DMS53 (cell line): ENCODE results near the gene CTBS.
"Not testable (repeated sequence)": the region's sequence is repeated elsewhere in the genome, so short reads cannot be mapped to it uniquely, and the experiment has no call there.

ENCODE experiments used
- DNase-seq: peaks from one replicate; lab custom pipeline; 2025; lab: John Stamatoyannopoulos, UW

Gene CTBS

DNA sequence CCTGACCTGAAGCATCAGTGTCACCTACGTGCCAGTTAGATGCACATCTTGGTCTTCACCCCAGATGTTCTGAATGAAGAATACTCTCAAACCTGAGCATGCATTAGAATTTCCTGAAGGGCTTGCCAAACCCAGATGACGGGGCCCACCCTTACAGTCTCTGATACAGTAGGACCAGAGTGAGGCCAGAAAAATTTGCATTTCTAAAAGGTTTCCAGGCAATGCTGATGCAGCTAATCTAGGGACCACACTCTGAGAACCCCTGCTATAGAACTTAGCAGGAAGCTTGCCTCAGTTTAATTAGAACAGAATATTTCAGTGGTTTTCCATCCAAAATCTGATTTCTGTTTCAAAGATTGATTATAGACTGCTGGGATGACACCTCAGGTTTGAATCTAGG lies 9.9 kb upstream of the CTBS start:
- DNase-seq, result no peak

GRCh38 chr1:84583648-84584047 lies 9.4 kb upstream of the CTBS start:
- no peak for DNase-seq

DNA sequence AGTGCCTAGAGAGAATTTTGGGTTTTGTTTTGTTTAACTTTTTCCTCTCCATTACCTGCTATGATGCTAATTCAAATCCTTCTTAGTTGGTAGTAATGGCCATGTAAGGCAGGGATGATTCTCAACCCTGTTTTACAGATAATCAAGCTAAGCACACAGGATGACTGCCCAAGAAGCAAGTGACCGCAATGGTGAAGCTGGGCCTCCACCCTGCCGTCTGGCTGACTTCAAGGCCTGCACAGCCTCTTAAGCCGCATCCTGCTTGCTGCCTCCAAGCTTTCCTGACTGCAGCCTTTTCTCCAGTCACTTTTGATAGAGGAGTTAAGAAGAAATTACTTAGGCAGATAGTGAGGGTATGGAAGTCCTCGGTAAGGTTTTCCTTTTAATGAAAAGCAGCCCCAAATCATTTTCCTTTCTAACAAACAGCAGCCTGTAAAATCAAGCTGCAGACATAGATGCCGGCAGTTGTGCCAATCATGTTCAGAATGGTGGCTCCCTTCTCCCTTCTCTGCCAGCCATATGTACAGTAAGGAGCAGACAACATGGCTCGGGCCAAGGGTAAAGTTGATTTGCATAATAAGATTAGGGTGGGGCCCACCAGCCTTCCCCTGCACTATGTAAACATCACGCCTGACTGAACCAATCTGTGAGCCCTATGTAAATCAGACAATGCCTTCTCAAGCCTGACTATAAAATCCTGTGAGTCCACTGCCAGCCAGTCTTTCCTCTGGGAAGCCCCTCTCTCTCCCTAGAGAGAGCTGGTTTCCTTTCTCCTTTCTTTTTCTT lies 8.8 kb upstream of the CTBS start:
- DNase-seq, result peak; percentile 15

GRCh38 chr1:84581648-84582047 lies 7.4 kb upstream of the CTBS start:
- no peak for DNase-seq

DNA sequence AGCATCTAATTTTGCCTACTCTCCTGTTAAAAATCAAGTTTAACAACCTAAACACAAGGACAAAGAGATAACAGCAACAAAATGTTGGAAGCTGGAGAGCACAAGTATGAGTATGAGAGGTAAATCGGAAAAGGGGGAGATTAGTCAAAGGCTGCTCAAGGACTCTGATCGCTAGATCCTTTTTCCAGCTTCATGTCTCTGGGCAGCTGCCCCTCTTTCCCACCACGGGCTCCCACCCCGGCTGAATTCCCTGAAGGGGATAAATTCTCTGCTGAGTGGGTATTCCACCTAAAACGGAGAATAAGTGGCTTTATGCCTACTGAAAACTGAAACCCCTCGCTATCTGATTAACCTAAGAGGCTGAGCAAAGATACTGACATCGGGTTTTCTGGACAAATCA lies 696 bp upstream of the CTBS start:
- DNase-seq, result no peak

- DNase-seq, result peak; percentile 64
Observed at GRCh38 chr1:84573481-84573966, 716 bp downstream of the CTBS start.

GRCh38 chr1:84571150-84571535 lies 3.1 kb downstream of the CTBS start:
- no peak for DNase-seq

GRCh38 chr1:84570436-84571149 lies 3.6 kb downstream of the CTBS start:
- DNase-seq, result no peak

DNA sequence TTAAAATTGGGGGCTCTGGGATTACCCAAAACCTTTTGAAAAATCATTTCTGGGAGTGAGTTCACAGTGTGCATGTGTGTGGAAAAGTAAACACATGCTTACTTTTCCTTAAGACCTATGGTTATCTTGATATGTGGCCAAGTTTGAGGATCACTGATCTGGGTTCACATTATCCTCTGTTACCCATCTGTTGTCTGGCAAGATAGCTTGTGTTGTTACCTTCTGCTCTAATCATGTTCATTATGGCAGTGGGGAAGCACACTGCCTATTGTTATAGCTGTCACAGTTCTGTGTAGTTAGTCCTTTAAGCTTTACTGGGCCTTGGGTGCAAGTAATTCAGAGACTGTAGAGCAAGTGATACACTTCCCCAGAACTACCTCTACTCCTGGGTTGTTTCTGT lies 5.0 kb downstream of the CTBS start:
- DNase-seq, result no peak

DNA sequence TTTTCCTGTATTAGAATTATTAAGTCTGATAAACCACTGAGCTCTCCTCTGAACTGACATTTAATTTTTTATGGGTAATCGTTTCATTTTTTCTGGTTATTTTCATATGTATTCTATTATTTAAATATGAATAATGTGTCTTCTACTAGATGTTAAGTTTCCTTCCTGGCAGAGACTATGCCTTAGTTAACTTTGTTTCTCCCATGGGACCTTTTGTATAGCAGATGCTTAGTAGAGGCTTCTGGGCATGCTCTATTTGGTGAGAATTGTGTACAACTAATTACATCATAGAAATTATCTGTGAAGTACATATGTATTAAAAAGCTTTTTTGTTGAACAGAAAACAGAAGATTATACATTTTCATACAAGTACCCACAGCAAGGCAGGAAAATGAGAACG lies 23.4 kb downstream of the CTBS start:
- DNase-seq, result no peak

DNA sequence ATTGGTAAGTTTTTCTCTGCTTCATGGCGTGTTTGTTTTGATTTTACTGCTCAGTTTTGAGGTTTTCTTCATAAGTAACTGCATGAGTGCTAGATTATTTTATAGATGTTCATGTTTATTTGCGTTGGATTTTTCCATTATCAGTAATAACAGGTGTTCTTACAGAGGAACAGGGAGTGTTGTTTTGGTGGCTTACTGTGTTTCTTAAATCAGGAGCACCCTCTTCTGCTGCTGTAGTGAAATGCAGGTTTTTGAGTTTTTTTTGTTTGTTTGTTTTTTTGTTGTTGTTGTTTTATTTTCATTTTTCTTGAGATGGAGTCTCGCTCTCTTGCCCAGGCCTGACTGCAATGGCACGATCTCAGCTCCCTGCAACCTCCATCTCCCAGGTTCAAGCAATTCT lies 32.6 kb downstream of the CTBS start:
- DNase-seq, result peak; percentile 37

GRCh38 chr1:84540759-84541158 lies 33.5 kb downstream of the CTBS start:
- no peak for DNase-seq

GRCh38 chr1:84539972-84540371 lies 34.3 kb downstream of the CTBS start:
- peak; percentile 62 for DNase-seq

- DNase-seq, result no peak
Observed at GRCh38 chr1:84538599-84538998, 35.6 kb downstream of the CTBS start.

GRCh38 chr1:84525779-84526178 lies 48.5 kb downstream of the CTBS start:
- no peak for DNase-seq

DNA sequence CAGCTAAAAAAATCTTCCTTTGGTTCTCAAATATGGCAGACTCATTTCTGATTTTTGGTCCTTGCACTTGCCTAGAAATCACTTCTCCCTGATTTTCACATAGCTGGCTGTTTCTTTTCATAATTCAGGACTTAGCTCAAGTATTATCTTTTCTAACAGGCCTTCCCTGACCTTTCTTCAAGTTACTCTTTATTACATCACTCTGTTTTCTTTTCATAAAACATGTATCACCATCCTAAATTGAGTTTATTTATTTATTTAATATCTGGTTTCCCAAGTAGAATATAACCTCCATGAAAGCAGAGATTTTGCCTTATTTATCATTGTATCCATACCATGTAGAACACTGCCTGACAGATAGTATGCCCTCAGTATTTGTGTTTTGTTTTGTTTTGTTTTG lies 49.6 kb downstream of the CTBS start:
- no peak for DNase-seq

DNA sequence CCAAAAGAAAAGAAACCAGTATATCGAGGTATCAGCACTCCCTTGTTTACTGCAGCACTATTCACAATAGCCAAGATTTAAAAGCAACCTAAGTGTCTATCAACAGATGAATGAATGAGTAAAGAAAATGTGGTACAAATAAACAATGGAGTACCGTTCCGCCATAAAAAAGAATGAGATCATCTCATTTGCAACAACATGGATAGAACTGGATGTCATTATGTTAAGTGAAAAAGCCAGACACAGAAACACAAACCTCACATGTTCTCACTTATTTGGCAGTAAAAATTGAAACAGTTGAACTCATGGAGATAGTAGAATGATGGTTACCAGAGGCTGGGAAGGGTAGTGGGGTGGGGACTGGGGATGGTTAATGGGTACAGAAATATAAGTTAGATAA lies 63.6 kb downstream of the CTBS start:
- DNase-seq, result no peak

GRCh38 chr1:84510165-84510564 lies 64.1 kb downstream of the CTBS start:
- DNase-seq, result no peak

GRCh38 chr1:84509029-84509428 lies 65.2 kb downstream of the CTBS start:
- no peak for DNase-seq

DNA sequence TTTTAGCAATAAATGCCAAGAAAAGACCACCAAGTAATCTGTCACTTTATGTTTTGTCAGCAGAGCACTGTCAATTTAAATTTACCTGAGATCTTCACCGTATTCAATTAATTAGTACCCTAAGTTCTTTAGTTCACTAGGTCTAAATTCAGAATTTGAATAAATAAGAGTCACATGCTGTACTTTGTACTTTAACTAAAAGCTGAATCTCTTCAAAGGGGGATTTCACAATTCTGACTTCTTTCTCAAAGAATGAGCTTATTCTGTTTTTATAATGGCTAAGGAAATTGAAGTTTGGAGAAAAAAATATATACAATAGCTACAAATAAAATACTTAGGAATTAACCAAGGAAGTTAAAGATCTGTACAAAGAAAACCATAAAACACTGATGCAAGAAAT lies 65.7 kb downstream of the CTBS start:
- DNase-seq, result no peak

DNA sequence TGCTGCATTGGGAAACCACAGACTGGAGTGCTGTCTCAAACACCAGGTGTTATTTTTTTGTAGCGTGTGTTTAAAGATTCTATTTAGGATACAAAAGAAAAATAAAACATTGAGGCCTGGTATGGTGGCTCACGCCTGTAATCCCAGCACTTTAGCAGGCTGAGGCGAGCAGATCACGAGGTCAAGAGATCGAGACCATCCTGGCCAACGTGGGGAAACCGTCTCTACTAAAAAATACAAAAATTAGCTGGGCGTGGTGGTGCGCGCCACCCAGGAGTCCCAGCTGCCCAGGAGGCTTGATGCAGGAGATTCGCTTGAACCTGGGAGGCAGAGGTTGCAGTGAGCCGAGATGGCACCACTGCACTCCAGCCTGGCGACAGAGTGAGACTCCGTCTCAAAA lies 66.4 kb downstream of the CTBS start:
- DNase-seq, result not testable (repeated sequence)

DNA sequence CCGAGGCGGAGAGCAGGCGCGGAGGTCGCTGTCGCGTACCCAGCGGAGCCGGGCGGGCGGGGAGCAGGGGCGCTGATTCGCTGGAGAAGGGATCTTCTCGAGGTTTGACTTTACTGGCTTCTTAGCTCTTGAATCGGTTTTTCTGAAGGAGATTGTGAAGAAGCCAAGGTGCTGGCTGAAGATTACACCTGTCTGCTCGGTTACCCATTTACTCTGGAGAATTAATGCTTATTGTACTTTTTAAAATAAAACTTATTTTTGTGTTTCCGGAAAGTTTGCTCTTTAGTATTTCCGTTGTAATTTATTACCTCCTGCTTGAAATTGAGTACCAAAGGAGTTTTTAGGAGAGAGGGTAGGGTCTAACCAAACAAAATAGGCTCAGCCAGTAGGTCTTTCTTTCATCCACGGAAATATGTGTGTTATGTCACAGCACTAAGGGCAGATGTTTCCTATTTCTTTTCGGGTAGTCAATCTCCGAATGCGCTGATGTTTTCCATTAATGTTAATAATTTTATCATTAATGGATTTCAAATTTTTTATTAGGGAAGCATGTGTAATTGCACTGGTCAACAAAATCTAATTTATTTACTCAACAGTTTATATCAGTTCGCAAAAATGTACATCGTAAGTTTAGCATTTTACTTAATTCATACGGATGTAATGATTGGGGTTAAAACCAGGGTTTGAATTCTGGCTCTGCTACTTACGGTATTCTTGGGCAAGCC lies 67.3 kb downstream of the CTBS start:
- no peak for DNase-seq
